Activated naive CD4-positive, alpha-beta T cell treated with anti-CD3 and anti-CD28 coated beads, Interleukin-2, amount 50 U/mL, for 16 hours (primary cell): ENCODE data around the gene PRIMPOL.
"Not testable (repeated sequence)": the region's sequence is repeated elsewhere in the genome, so short reads cannot be mapped to it uniquely, and the experiment has no call there.

Experiments
- DNase-seq: peaks from one replicate; pipeline ENCODE4 v3.0.0-alpha.2; 2020

PRIMPOL gene

DNA sequence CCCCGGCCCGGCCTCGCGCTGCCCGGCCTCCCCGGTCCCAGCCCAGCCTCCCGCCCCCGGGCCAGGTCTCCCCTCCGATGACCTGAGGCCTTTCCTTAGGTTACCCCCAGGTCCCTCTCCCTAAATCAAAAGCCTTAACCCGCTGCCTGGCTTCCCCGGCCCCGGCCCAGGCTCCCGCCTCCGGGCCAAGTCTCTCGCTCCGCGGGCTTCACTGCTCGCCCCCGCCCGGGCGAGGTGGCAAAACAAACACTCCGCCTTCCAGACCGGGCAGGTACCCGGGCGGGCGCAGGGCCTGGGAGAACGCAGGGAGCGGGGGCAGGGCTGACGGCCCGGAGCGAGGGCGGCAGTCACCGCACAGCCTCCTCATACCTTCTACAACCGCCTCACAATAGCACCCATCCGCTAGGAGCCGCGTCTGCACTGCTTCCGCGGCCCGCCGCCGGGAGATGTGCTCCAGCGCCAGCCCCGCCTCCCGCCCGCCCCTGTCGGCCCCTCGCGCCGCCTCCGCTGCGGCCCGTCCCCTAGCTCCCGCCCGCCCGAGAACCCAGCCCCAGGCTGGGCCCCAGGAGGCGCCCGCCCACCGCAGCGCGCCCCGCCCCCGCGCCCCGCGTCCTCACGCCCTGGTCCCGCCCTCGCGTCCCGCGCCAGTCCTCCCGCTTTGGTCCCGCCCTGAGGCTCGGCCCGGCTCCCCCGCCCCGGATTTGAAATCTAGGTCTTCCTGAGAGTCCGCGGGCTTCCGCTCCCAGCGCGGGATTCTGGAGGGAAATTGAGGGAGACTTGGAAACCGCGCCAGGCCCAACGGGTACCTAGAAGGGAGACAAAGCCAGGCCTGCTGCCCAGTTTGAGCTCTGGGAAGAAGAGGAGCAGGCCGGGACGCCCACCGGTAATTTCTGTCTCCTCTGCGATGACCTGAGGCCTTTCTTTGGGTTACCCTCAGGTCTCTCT lies at the start of gene PRIMPOL, which contains the start of gene CASP3:
Gene PRIMPOL, plus strand, starts transcription at position 713 of the 945 bp plus-strand sequence. CDS start 7,403 bp downstream, outside the sequence.
Gene CASP3, minus strand, starts transcription at position 422 of the 945 bp plus-strand sequence. CDS start 10,994 bp downstream, outside the sequence.
- peak; percentile 95 for DNase-seq

DNA sequence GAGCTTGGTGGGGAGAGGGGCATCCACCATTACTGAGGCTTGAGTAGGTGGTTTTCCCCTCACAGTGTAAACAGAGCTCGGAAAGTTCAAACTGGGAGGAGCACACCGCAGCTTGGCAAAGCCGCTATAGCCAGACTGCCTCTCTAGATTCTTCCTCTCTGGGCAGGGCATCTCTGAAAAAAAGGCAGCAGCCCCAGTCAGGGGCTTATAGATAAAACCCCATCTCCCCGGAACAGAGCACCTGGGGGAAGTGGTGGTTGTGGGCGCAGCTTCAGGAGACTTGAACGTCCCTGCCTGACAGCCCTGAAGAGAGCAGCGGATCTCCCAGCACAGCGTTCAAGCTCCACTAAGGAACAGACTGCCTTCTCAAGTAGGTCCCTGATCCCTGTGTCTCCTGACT lies 48.6 kb upstream of the PRIMPOL start:
- not testable (repeated sequence) for DNase-seq

- not testable (repeated sequence) for DNase-seq
These were observed 46.7 kb upstream of the PRIMPOL start for GRCh38 chr4:184602857-184603256.

- DNase-seq: not testable (repeated sequence)
These were observed 42.1 kb upstream of the PRIMPOL start for GRCh38 chr4:184607429-184607828.

DNA sequence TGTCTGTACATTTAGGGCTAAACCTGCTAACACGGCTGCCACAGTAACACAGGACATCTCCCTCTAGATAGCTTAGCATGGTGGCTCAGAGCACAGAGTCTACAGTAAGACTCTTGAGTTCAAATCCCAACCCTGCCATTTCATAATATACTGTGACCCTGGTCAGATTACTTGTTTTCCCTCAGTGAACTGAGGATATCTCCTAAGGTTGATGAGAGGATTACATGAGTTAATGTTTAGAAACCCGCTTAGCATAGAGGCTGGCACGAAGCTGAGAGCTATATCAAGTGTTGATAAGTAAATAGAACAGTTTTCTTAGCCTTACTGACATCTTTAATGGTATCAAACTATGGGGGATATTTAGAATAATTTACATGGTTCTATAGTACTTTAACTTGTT lies 37.5 kb upstream of the PRIMPOL start:
- DNase-seq: no peak

- no peak for DNase-seq
These were observed 36.1 kb upstream of the PRIMPOL start for GRCh38 chr4:184613405-184613804.

DNA sequence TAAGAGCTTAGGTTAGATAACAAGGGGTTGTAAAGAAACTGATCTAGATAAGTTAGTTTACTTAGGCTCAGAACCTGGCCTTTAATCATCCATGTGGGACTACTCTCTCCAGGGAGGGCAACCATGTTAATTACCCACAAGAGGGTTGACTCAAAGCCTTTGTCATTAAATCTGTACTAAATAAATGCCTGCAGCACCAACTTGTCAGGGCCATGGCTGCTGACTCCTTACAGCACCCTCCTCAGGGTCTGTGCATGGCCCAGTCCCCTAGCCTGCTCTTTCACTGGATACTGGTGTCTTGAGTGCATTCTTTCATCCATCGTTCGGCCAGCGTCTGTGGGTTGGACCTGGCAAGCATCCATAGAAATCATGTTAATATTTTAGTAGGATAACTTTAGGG lies 35.0 kb upstream of the PRIMPOL start:
- DNase-seq: no peak

DNA sequence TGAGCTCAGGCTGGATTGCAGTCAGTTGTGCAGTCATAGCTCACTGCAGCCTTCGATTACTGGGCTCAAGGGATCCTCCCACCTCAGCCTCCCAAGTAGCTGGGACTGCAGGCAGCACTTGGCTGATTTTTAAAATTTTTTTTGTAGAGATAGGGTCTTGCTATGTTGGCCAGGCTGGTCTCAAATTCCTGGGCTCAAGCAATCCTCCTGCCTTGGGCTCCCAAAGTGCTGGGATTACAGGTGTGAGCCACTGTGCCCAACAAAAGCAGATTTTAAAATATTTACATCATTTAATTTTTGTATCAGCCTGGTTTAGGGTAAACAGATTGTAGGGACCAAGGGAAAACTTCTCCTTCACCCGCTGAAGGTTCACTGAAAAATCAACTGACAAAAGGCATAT lies 33.4 kb upstream of the PRIMPOL start:
- not testable (repeated sequence) for DNase-seq

- no peak for DNase-seq
These were observed 32.6 kb upstream of the PRIMPOL start for GRCh38 chr4:184616633-184617551.

GRCh38 chr4:184617600-184618196 lies 31.8 kb upstream of the PRIMPOL start:
- DNase-seq: no peak

- no peak for DNase-seq
These were observed 29.2 kb upstream of the PRIMPOL start for GRCh38 chr4:184620212-184620867.

DNA sequence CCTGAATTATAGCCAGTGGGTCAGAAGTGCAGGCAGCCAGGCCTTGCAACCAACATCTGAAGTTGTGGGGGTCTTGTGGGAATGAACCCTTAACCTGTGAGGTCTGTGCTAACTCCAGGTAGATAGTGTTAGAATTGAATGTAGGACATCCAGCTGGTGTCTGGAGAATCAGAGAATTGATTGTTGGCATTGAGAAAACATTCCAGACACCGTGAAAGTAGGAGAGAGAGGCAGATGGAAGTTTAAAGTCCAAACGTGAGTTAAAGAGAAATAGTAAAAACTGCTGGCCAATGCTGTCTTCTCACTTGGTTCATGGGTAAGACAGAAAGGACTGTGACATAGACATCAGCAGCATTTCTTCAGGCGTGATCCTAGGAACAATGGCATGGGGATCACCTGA lies 28.0 kb upstream of the PRIMPOL start:
- no peak for DNase-seq

DNA sequence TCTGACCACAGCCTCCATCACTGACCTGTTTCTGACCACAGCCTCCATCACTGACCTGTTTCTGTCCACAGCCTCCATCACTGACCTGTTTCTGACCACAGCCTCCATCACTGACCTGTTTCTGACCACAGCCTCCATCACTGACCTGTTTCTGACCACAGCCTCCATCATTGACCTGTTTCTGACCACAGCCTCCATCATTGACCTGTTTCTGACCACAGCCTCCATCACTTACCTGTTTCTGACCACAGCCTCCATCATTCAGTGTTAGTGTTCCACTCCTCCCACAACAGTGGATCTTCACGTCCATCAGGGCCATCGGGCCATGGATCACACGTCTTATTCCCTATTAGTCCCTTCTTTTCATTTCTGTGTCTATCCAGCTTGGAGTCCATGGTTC lies 25.0 kb upstream of the PRIMPOL start:
- DNase-seq: not testable (repeated sequence)

DNA sequence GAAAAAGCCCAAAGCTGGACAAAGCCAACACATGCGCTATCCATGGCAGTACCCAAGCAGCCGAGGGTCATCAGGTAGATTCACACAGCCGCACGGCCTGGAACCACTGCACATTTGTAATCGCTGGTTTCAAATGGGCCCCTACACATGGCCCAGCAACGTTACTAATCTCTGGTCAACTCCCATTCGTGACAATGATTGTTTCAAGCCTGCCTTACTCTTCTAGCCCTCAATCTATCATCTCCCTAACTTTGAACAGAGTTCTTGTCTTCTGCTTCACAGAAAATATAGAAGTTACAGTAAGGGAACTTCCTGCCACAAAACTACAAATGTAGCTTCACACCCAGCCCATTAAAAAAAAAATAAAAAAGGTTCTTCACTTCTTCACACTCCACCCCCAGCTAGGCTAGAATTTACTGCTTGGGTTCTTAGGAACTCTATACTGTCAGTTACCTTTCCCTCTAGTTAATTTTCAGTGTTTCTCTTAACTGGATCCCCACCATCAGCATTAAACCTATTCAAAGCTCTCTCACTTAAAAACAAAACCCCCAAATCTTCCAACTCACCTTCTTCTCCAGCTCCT lies 24.5 kb upstream of the PRIMPOL start:
- no peak for DNase-seq

DNA sequence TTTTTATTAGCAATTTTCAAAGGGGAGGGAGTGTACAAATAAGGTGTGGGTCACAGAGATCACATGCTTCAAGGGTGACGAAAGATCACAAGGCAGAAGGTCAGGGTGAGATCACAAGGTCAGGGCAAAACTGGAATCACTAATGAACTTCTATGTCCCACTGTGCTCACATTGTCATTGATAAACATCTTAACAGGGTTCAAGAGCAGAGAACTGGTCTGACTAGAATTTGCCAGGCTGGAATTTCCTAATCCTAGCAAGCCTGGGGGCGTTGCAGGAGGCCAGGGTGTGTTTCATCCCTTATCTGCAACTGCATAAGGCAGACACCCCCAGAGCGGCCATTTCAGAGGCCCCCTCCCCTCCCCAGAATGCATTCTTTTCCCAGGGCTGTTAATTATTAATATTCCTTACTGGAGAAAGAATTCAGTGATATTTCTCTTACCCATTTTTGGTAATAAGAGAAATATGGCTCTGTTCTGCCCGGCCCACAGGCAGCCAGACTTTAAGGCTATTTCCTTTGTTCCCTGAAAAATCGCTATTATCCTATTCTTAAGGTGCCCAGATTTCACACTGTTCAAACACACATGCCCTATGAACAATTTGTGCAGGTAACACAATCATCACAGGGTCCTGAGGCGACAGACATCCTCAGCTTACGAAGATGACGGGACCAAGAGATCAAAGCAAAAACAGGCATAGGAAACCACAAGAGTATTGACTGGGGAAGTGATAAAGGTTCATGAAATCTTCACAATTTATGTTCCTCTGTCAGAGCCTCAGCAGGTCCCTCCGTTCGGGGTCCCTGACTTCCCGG lies 23.5 kb upstream of the PRIMPOL start:
- DNase-seq: not testable (repeated sequence)

DNA sequence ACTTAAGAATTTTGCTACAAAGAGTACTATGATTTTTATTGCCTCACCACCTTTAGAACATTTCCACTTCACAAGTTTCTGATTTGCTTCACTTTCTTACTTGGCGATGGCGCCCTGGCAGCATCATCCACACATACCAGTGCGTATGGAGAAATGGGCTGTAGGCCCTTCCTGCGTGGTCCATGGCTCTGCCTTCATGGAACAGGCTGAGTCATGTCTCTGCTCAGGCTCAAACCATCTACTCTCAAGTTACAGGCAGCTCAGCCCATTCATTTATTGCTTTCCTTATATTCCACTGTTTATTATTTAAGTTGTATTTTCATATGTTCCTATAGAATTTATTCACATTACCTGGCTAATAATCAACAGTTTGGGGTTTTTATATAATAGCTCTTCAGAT lies 21.4 kb upstream of the PRIMPOL start:
- no peak for DNase-seq

- DNase-seq: no peak
These were observed 16.7 kb upstream of the PRIMPOL start for GRCh38 chr4:184632842-184633241.

- DNase-seq: no peak
These were observed 14.2 kb upstream of the PRIMPOL start for GRCh38 chr4:184635381-184635780.

- no peak for DNase-seq
These were observed 13.4 kb upstream of the PRIMPOL start for GRCh38 chr4:184636144-184636543.

GRCh38 chr4:184636897-184637296 lies 12.6 kb upstream of the PRIMPOL start:
- no peak for DNase-seq

DNA sequence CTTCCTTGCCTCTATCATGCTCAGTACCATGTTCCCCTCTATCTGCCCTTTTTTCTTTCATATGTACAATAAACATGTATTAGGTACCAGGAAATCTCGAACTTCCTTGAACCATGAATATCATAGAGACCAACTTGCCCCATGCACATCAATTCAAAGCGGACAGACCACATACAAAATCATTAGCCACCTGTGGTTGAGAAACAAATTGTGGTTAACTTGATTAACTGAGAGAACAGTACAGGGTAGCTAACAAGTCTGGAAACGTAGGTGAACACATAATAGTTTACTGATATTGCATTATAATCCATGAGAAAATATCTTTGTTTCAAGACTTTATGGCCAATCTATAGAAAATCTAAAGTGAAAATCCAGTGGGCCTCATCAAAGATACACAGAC lies 8.5 kb upstream of the PRIMPOL start:
- DNase-seq: no peak
